Measurements from ENCODE around the gene AGRN. TPM values are rescaled to one million over a fixed set of nuclear protein-coding genes. Genes with fewer than 3 reads are reported as not detected.
"Not testable (repeated sequence)": the region's sequence is repeated elsewhere in the genome, so short reads cannot be mapped to it uniquely, and the experiment has no call there.

AGRN gene
- polyA plus RNA-seq, 1 experiment, result 41.2 TPM

DNA sequence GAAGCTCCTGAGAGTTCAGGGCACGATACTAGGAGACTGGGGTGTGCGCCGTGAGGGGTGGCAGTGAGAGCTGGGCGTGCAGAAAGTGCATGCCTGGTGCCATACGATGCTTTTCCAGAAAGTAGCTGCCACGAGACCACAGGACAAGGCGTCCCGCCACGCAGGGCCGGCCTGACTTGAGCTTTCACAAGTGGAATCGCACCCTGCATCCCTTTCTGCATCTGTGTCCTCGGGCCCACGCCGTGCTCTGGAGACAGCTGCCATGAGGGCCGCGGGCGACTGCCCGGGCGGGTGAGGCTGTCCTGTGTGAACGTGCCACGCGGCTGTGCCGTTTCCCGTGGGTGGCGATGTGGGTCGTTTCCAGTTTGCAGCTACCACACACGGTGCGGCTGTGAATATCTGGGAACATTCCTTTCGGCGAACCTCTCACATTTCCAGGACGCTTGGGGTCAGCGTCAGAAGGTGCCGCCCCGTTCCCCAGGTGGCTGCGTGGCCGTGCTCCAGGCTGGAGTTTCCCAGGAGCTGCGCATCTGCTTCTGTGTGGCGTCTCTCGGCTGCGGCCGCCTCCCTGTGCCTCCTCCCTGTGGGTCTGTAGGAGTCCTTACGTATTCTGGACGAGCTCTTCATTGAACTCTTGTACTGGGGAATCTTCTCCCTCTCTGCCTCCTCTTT is 37.0 kb upstream of the AGRN start:
- ChIA-PET POLR2A (no interaction called here), CTCF (interaction anchor here (0.6 to 9.5 kb wide), 14 partner anchors 11 to 388 kb away, joined by 3 to 157 read pairs (median 7); partner anchors contain the start of genes HES4 and ISG15)
- no peaks in the 10 kb centered on the region for H3K27me3 ChIP-seq (ENCODE audit: control insufficient read depth, insufficient read depth, low read length)
- TF ChIP-seq, protein P1, sequence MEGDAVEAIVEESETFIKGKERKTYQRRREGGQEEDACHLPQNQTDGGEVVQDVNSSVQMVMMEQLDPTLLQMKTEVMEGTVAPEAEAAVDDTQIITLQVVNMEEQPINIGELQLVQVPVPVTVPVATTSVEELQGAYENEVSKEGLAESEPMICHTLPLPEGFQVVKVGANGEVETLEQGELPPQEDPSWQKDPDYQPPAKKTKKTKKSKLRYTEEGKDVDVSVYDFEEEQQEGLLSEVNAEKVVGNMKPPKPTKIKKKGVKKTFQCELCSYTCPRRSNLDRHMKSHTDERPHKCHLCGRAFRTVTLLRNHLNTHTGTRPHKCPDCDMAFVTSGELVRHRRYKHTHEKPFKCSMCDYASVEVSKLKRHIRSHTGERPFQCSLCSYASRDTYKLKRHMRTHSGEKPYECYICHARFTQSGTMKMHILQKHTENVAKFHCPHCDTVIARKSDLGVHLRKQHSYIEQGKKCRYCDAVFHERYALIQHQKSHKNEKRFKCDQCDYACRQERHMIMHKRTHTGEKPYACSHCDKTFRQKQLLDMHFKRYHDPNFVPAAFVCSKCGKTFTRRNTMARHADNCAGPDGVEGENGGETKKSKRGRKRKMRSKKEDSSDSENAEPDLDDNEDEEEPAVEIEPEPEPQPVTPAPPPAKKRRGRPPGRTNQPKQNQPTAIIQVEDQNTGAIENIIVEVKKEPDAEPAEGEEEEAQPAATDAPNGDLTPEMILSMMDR (IDR thresholded peaks at IDR 0.05; ENCODE audit: insufficient read depth, low read depth, low read length), result no peak
- DNase-seq (ENCODE audit: low read depth), result no peak
- no peak overlapping the region for H3K4me3 ChIP-seq (ENCODE audit: low read depth, low read length)
- no peaks in the 10 kb centered on the region for H3K36me3 ChIP-seq (ENCODE audit: control insufficient read depth, insufficient read depth, low read length)

DNA sequence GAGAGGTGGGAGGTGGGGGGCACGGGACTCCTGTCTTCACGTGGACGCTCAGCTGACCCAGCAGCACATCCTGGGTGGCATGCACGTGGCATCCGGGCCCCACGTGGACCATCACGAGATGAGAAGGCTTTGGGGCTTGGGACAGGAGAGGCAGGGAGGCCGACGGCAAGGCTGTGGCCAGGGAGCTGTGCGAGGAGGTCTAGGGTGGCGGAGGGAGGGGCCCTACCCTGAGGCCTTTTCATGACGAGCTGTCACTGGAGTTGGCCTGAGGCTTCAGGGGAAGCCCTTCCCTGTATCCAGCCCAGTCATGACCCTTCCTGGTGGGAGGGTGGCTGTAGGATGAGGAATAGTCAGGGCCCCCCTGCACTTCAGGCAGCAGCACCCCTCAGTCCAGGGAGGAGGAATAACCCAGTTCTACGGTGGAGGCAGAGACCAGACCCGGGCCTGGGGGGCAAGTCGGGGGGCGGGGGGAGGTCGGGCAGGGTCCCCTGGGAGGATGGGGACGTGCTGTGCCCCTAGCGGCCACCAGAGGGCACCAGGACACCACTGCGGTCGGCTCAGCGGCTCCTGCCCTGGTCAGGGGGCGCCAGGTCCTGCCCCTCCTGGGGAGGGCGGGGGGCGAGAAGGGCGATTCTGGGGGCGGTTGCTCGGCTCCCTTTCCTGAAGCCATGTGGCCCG is 36.0 kb upstream of the AGRN start:
- DNase-seq (ENCODE audit: low read depth), result no peak
- no peaks in the 10 kb centered on the region for H3K27me3 ChIP-seq (ENCODE audit: control insufficient read depth, insufficient read depth, low read length)
- TF ChIP-seq, protein P1 (IDR thresholded peaks at IDR 0.05; ENCODE audit: insufficient read depth, low read depth, low read length), result peak; percentile 96
- CTCF ChIA-PET, result interaction anchor here (0.6 to 9.5 kb wide), 33 partner anchors 8 to 387 kb away, joined by 3 to 157 read pairs (median 5); partner anchors contain the start of genes HES4, ISG15, NOC2L and PLEKHN1
- POLR2A ChIA-PET, result no interaction called here
- H3K4me3 ChIP-seq (ENCODE audit: low read depth, low read length), result 0 out of 2 replicates have a peak overlapping the region, but pooled peaks have one; percentile 21
- no peaks in the 10 kb centered on the region for H3K36me3 ChIP-seq (ENCODE audit: control insufficient read depth, insufficient read depth, low read length)

GRCh38 chr1:984476-984814 is 35.5 kb upstream of the AGRN start:
- CTCF ChIA-PET, result interaction anchor here (0.6 to 9.5 kb wide), 29 partner anchors 8 to 276 kb away, joined by 3 to 157 read pairs (median 5); partner anchors contain the start of genes HES4, ISG15, NOC2L and PLEKHN1
- TF ChIP-seq, protein P1 (IDR thresholded peaks at IDR 0.05; ENCODE audit: insufficient read depth, low read depth, low read length), result no peak
- POLR2A ChIA-PET, result interaction anchor here (0.6 kb wide), 1 partner anchor 334 kb away, joined by 15 read pairs; no protein-coding TSS in a partner anchor
- Histone ChIP-seq H3K36me3 (ENCODE audit: control insufficient read depth, insufficient read depth, low read length) (no peaks in the 10 kb centered on the region), H3K27me3 (ENCODE audit: control insufficient read depth, insufficient read depth, low read length) (0 out of 2 replicates have a peak, but pooled peaks cover under 1% of the 10 kb centered on the region), H3K4me3 (ENCODE audit: low read depth, low read length) (0 out of 2 replicates have a peak overlapping the region, but pooled peaks have one; percentile 21)
- DNase-seq (ENCODE audit: low read depth), result no peak

DNA sequence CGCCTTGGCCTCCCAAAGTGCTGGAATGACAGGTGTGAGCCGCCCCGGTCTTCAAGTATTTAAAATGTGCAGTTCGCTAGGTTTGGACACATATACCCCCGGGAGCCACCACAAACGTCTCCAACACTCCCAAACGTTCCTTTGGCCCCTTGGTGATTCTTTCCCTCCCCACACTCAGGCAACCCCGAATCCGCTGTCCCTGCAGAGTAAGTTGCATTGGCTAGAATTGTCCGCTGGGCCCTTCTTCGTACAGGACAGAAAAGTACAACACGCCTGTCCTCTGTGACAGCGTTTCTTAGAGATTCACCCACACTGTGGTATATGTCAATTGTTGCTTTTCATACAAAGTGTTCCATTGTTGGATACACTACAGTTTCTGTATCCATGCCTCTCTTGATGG is 34.8 kb upstream of the AGRN start:
- ChIA-PET POLR2A (no interaction called here), CTCF (interaction anchor here (0.7 to 9.5 kb wide), 17 partner anchors 8 to 137 kb away, joined by 3 to 157 read pairs (median 6); partner anchors contain the start of genes HES4 and PLEKHN1)
- no peak for DNase-seq (ENCODE audit: low read depth)
- Histone ChIP-seq H3K27me3 (ENCODE audit: control insufficient read depth, insufficient read depth, low read length) (0 out of 2 replicates have a peak, but pooled peaks cover 1% of the 10 kb centered on the region), H3K36me3 (ENCODE audit: control insufficient read depth, insufficient read depth, low read length) (no peaks in the 10 kb centered on the region), H3K4me3 (ENCODE audit: low read depth, low read length) (no peak overlapping the region)
- TF ChIP-seq, protein P1 (IDR thresholded peaks at IDR 0.05; ENCODE audit: insufficient read depth, low read depth, low read length), result no peak

DNA sequence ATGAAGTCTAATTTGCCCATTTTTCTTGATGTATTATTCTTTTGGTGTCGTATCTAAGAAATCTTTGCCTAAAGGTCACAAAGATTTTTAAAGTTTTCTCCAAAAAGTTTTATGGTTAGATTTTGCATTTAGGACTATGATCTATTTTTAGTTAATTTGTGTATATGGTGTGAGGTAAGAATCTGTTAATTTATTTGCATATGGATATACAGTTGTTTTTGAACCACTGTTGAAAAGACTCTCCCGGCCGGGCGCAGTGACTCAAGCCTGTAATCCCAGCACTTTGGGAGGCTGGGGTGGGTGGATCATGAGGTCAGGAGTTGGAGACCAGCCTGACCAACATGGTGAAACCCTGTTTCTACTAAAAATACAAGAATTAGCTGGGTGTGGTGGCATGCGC is 31.9 kb upstream of the AGRN start:
- CTCF ChIA-PET, result interaction anchor here (2.0 to 9.5 kb wide), 2 partner anchors 74 to 134 kb away, joined by 4 to 157 read pairs; no protein-coding TSS in a partner anchor
- H3K4me3 ChIP-seq (ENCODE audit: low read depth, low read length); H3K27me3 ChIP-seq (ENCODE audit: control insufficient read depth, insufficient read depth, low read length); POLR2A ChIA-PET; H3K36me3 ChIP-seq (ENCODE audit: control insufficient read depth, insufficient read depth, low read length); DNase-seq (ENCODE audit: low read depth): not testable (repeated sequence)

- H3K4me3 ChIP-seq (ENCODE audit: low read depth, low read length); DNase-seq (ENCODE audit: low read depth); H3K27me3 ChIP-seq (ENCODE audit: control insufficient read depth, insufficient read depth, low read length); POLR2A ChIA-PET; H3K36me3 ChIP-seq (ENCODE audit: control insufficient read depth, insufficient read depth, low read length): not testable (repeated sequence)
- CTCF ChIA-PET, result interaction anchor here (4.4 kb wide), 1 partner anchor 7 kb away, joined by 62 read pairs; the partner anchor contains the start of gene PERM1
Observed at GRCh38 chr1:991275-991674, 28.6 kb upstream of the AGRN start.
